Suprapubic skin (tissue), 3 donors: ENCODE data around the gene TPT1.

Source experiments
- POLR2A ChIP-seq, 2 donors: fragments of 450-650 bp; IDR thresholded peaks; one replicate each; pipeline ENCODE4 v1.6.1; 2017; ENCODE audit warnings: antibody characterized with exemption in 2 of 2, mild to moderate bottlenecking in 2 of 2, moderate library complexity in 2 of 2
- TF ChIP-seq, protein P1 (sequence below), 2 donors: fragments of 200-600 bp in 1 of 2; fragments of 450-650 bp in 1 of 2; sonication (generic) in 1 of 2; IDR thresholded peaks; one replicate each; pipeline ENCODE4 v1.5.1; 2016 to 2019; ENCODE audit warnings: antibody characterized with exemption in 2 of 2, mild to moderate bottlenecking in 1 of 2, moderate library complexity in 1 of 2

DNA sequence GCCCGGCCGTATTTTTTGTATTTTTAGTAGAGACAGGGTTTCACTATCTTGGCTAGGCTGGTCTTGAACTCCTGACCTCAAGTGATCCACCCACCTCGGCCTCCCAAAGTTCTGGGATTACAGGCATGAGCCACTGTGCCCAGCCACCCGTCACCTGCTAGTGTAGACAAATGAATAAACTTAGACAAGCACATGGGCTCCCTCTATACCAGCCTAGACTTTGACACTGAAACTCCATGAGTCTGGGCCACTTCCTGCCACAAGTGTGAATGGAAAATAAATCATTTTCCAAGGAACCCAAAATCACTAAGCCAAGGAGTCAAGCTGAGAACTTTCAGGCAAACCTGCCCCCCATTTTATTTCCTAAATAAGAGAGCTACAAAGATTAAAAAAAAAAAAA, 27.0 kb upstream of the TPT1 start:
- TF ChIP-seq, protein P1, sequence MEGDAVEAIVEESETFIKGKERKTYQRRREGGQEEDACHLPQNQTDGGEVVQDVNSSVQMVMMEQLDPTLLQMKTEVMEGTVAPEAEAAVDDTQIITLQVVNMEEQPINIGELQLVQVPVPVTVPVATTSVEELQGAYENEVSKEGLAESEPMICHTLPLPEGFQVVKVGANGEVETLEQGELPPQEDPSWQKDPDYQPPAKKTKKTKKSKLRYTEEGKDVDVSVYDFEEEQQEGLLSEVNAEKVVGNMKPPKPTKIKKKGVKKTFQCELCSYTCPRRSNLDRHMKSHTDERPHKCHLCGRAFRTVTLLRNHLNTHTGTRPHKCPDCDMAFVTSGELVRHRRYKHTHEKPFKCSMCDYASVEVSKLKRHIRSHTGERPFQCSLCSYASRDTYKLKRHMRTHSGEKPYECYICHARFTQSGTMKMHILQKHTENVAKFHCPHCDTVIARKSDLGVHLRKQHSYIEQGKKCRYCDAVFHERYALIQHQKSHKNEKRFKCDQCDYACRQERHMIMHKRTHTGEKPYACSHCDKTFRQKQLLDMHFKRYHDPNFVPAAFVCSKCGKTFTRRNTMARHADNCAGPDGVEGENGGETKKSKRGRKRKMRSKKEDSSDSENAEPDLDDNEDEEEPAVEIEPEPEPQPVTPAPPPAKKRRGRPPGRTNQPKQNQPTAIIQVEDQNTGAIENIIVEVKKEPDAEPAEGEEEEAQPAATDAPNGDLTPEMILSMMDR (IDR thresholded peaks at IDR 0.05), result no peak
- TF ChIP-seq POLR2A (IDR thresholded peaks at IDR 0.05), result no peak
